NCI-H345 treated with DMSO at 0.1 percent for 48 hours (cell line): ENCODE data around the gene PSMB1.
A peak's percentile ranks its signal among the peaks of the same experiment; 100 is the strongest.
"Not testable (repeated sequence)": the region's sequence is repeated elsewhere in the genome, so short reads cannot be mapped to it uniquely, and the experiment has no call there.

Experiments
- DNase-seq: peaks from one replicate; lab custom pipeline; 2025; ENCODE audit not compliant: unreplicated experiment; lab: John Stamatoyannopoulos, UW

Gene PSMB1

DNA sequence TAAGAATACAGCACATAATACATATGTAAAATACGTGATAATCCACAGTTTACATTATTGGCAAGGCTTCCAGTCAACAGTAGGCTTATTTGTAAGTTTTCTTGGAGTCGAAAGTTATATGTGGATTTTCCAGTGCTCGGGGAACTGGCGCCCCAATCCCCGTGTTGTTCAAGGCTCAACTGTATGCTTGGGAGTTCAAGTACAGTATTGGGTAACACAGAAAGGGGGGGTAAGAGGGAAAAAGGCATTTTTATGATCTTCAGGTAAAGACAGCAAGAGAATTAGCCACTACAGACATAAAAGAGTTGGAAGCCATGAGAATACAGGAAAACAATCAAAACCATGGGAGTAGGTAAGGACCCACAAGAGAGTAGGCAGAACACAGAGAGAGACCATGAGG, 16.4 kb downstream of the PSMB1 start:
- DNase-seq: no peak

- no peak for DNase-seq
Observed at GRCh38 chr6:170535004-170535403, 18.1 kb downstream of the PSMB1 start.

DNA sequence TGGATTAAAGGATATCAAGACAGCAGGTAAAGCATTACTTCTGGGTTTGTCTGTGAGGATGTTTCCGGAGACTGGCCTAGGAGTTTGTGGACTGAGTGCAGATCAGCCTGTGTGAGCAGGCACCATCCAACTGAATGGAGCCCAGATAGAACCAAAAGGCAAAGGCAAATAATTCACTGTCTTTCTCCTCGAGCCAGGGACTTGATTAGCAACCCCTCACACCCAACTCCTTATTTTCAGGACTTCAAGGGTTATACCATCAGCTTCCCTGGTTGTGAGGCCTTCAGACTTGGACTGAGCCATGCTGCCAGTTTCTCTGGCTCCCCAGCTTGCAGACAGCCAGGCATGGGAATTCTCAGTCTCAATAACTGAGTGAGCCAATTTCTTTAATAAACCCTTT, 19.3 kb downstream of the PSMB1 start:
- no peak for DNase-seq

- DNase-seq: no peak
Observed at GRCh38 chr6:170532867-170533488, 20.1 kb downstream of the PSMB1 start.

GRCh38 chr6:170529839-170530469, 23.2 kb downstream of the PSMB1 start:
- peak; percentile 54 for DNase-seq

- not testable (repeated sequence) for DNase-seq
Observed at GRCh38 chr6:170527995-170528394, 25.1 kb downstream of the PSMB1 start.

GRCh38 chr6:170525795-170526194, 27.3 kb downstream of the PSMB1 start:
- no peak for DNase-seq

DNA sequence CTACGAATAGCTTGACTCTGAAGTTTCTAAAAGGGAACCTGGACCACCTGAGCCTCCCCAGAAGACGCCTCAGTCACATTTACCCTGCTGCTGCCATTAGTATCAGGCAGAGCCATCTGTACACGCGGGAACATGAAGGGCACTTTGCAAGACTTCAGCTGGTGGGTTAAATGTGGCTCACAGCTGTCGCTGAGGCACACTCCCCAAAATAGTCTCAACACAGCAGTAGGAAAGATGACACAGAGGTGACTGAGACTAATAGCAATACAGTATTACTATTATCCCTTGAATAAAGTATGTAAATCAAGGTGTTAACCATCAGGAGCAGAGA, 29.0 kb downstream of the PSMB1 start:
- no peak for DNase-seq

- no peak for DNase-seq
Observed at GRCh38 chr6:170523256-170524171, 29.6 kb downstream of the PSMB1 start.

DNA sequence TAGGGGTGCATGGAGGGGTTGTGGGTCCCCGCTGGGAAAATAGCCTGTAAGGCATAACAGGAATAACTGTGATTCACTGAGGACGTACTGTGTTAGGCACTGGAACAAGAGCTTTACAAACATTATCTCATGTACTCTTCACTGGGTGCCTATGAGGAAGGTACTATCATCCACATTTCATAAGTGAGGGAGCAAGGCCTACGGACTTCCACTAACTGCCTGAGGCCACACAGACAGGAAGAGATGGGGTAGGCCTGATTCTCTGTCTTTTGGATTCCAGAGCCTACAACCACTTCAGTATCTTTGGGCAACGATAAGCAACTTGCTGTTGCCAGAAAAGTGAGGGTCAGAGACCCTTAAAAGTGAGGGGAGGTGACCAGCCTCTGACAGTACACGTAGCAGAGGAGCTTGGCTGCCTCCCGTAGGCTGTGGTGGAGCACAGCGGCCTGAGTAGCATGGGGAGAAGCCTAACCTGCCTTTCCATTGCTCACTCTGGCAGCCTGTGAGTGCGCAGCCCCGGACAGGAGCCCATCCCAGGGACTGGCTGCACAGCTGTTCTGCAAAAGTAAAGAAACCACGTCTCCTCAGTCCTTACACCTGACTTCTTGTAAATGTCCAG, 30.4 kb downstream of the PSMB1 start:
- DNase-seq: no peak

GRCh38 chr6:170516783-170517616, 36.1 kb downstream of the PSMB1 start:
- peak; percentile 32 for DNase-seq

- no peak for DNase-seq
Observed at GRCh38 chr6:170514908-170515307, 38.2 kb downstream of the PSMB1 start.

DNA sequence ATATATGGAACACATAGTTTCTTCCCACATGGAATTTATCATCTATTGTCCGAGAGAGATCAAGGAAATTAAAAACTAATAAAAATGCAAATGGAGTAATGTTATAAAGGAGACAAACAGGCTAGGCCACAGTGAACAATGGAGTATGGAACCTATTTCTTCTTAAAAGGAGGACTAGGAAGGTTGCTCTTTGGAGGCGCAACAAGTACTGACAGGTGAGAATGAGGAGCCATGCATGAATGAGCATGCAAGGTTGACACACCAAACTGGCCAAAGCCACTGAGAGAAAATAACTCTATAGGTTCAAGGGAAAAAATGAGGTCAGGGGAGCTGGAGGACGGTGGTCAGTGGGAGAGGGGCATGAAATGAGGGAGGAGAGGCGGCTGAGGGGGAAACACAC, 40.9 kb downstream of the PSMB1 start:
- DNase-seq: no peak

GRCh38 chr6:170510631-170511030, 42.5 kb downstream of the PSMB1 start:
- DNase-seq: no peak

DNA sequence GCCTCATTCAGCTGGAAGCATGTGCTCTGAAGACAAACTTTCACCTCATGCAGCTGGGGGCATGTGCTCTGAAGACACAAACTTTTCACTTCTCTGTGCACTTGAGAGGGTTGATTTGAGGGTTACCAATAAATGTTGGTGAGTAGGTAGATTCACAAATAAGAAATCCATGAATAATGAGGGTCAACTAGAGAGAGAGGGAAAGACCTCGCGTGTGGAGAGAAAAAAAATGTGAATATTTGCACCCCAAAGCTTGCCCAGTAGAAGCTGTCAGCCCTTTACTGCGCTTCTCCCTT, 43.4 kb downstream of the PSMB1 start:
- no peak for DNase-seq

DNA sequence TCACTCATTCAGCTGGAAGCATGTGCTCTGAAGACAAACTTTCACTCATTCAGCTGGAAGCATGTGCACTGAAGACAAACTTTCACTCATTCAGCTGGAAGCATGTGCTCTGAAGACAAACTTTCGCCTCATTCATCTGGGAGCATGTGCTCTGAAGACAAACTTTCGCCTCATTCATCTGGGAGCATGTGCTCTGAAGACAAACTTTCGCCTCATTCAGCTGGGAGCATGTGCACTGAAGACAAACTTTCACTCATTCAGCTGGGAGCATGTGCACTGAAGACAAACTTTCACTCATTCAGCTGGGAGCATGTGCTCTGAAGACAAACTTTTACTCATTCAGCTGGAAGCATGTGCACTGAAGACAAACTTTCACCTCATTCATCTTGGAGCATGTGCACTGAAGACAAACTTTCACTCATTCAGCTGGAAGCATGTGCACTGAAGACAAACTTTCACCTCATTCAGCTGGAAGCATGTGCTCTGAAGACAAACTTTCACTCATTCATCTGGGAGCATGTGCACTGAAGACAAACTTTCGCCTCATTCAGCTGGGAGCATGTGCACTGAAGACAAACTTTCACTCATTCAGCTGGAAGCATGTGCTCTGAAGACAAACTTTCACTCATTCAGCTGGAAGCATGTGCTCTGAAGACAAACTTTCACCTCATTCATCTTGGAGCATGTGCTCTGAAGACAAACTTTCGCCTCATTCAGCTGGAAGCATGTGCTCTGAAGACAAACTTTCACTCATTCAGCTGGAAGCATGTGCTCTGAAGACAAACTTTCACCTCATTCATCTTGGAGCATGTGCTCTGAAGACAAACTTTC, 44.0 kb downstream of the PSMB1 start:
- not testable (repeated sequence) for DNase-seq

- not testable (repeated sequence) for DNase-seq
Observed at GRCh38 chr6:170508275-170508674, 44.8 kb downstream of the PSMB1 start.

GRCh38 chr6:170507728-170508127, 45.4 kb downstream of the PSMB1 start:
- not testable (repeated sequence) for DNase-seq

DNA sequence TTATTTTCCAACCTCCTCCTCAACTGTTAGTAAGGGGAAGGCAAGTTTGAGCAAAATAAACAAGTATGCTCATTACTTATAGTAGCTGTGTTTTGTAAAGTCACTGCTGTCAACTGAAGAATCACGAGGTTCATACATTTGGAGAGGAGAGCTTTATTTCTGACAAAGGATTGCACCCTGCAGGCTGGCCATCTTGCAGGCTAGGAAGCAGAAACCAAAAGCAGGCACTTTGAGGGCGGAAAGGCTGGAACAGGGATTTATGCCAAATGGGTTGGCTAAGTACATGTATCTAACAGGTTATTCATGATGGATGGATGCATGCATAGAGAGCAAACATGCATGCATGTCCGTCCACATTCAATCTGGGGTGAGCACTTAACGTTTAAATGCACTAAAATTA, 46.7 kb downstream of the PSMB1 start:
- DNase-seq: no peak

DNA sequence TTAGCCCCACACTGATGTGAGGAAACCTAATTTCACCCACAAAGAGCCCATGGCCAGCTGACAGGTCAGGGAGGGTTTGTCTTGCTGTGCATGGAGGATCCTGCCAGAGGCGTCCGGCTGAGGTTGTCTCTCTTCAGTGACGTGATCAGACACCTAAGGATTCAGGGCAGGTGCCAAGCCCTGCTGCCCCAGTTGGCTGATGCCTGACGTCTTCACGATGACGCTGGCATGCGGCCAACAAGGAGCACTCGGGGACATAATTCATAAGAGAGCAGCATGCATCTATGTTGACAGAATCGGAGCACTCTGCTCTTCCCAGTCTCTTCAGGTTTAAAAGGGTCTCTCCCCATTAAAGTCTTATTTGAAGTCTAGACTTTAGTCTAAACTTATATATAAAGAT, 47.8 kb downstream of the PSMB1 start:
- DNase-seq: peak; percentile 19
